Measurements from ENCODE around the gene FGF11.

- TF ChIP-seq CTCF (conservative IDR thresholded peaks at IDR 0.05; ENCODE audit: low read depth, low read length) (no peak), NFE2L2 (IDR thresholded peaks at IDR 0.05; ENCODE audit: low read depth, low read length) (no peak), POLR2A (IDR thresholded peaks at IDR 0.05; ENCODE audit: low read depth, low read length) (no peak), ELK1 (IDR thresholded peaks at IDR 0.05; ENCODE audit: borderline replicate concordance, low read depth, low read length) (no peak), MAFK (IDR thresholded peaks at IDR 0.05; ENCODE audit: low read depth, low read length) (no peak), RFX5 (IDR thresholded peaks at IDR 0.05; ENCODE audit: low read depth, low read length) (no peak)
These were observed 29.6 kb upstream of the FGF11 start for GRCh38 chr17:7409716-7410115.
